NT2/D1 (cell line): ENCODE data around the gene IMP4.

Experiments
- SUZ12 ChIP-seq: IDR thresholded peaks from 2 replicates; pipeline ENCODE4 v1.6.1; 2011; ENCODE audit not compliant: insufficient read length, insufficient read depth; ENCODE audit errors: extremely low read depth
- ZNF274 ChIP-seq: IDR thresholded peaks from 2 replicates; pipeline ENCODE4 v1.6.1; 2011; ENCODE audit warnings: mild to moderate bottlenecking, low read depth, low read length

- TF ChIP-seq ZNF274 (no peak), SUZ12 (no peak)
These were observed 16.0 kb downstream of the IMP4 start for GRCh38 chr2:130358420-130359350.
